B cell (primary cell): ENCODE data around the gene LIMS2. TPM values are rescaled to one million over a fixed set of nuclear protein-coding genes. Genes with fewer than 3 reads are reported as not detected.

Experiments used
- ATAC-seq: fragments of 200-7000 bp; cut with Tn5 transposase; one replicate; pipeline ENCODE4 v1.10.0; 2021; ENCODE audit warnings: low read depth, mild to moderate bottlenecking, moderate number of reproducible peaks, moderate library complexity
- CTCF ChIA-PET: fragments of 350-600 bp; sonication (Branson Sonifier 250); formaldehyde crosslinking; loops from one replicate; lab custom pipeline; 2021; ENCODE audit warnings: antibody characterized with exemption, inconsistent platforms; lab: Charles Lee
- POLR2A ChIA-PET: fragments of 350-600 bp; sonication (Branson Sonifier 250); formaldehyde crosslinking; loops from one replicate; lab custom pipeline; 2021; ENCODE audit warnings: antibody characterized with exemption; lab: Charles Lee
- DNase-seq: peaks from one replicate; pipeline ENCODE4 v3.0.0; 2013
- H2AFZ ChIP-seq: 2 replicates; pipeline ENCODE4 v1.6.1; 2012; ENCODE audit warnings: mild to moderate bottlenecking, low read depth, low read length; ENCODE audit not compliant: insufficient read depth, poor library complexity, severe bottlenecking
- H3K27ac ChIP-seq, 2 donors: 1 replicate in 1 of 2; 2 replicates in 1 of 2; pipeline ENCODE4 v1.5.1; 2012 to 2013; ENCODE audit warnings: low read length in 2 of 2, mild to moderate bottlenecking in 2 of 2, moderate library complexity in 1 of 2
- H3K27me3 ChIP-seq, 4 experiments: fragments of 200-600 bp in 1 of 4; sonication (generic) in 1 of 4; replicated peaks in 1 of 4; 1 replicate in 2 of 4; 2 replicates in 2 of 4; pipeline versions ENCODE4 v1.6.1 to v1.7.0; 2013 to 2016; ENCODE audit warnings: low read length in 3 of 4, mild to moderate bottlenecking in 2 of 4, mixed read lengths in 1 of 4, moderate library complexity in 1 of 4; ENCODE audit not compliant: insufficient read depth in 4 of 4, control insufficient read depth in 3 of 4; ENCODE audit errors: control extremely low read depth in 1 of 4
- H3K36me3 ChIP-seq, 2 experiments: replicated peaks in 1 of 2; 1 replicate in 1 of 2; 2 replicates in 1 of 2; pipeline versions ENCODE4 v1.6.1 to v1.7.1; 2013; ENCODE audit warnings: low read length in 1 of 2; ENCODE audit not compliant: insufficient read depth in 2 of 2, control insufficient read depth in 1 of 2; ENCODE audit errors: control extremely low read depth in 1 of 2, extremely low read depth in 1 of 2
- H3K4me1 ChIP-seq, 2 donors: fragments of 200-600 bp in 1 of 2; sonication (generic) in 1 of 2; 1 replicate in 1 of 2; 2 replicates in 1 of 2; pipeline versions ENCODE4 v1.5.1 to v1.6.1; 2013 to 2017; ENCODE audit warnings: low read length in 2 of 2; ENCODE audit not compliant: control insufficient read depth in 2 of 2, insufficient read depth in 2 of 2
- H3K4me2 ChIP-seq: replicated peaks from 2 replicates; pipeline ENCODE3; 2012; ENCODE audit warnings: mild to moderate bottlenecking, low read depth, low read length; ENCODE audit not compliant: poor library complexity, severe bottlenecking
- H3K4me3 ChIP-seq, 5 experiments: fragments of 200-600 bp in 1 of 5; sonication (generic) in 1 of 5; 1 replicate in 3 of 5; 2 replicates in 2 of 5; pipeline versions ENCODE4 v1.5.1 to v1.7.0; 2011 to 2016; ENCODE audit warnings: low read length in 4 of 5, mild to moderate bottlenecking in 4 of 5, low read depth in 2 of 5, control low read depth in 1 of 5, moderate library complexity in 1 of 5; ENCODE audit not compliant: insufficient read depth in 1 of 5; ENCODE audit errors: control extremely low read depth in 1 of 5, extremely low read depth in 1 of 5
- H3K79me2 ChIP-seq: fragments of 200-600 bp; sonication (generic); one replicate; pipeline ENCODE4 v1.6.0; 2016; ENCODE audit warnings: low read length; ENCODE audit not compliant: control insufficient read depth, insufficient read depth
- H3K9ac ChIP-seq: fragments of 200-600 bp; sonication (generic); 2 replicates; pipeline ENCODE4 v1.6.1; 2017; ENCODE audit warnings: mild to moderate bottlenecking, low read length, moderate library complexity
- H3K9me3 ChIP-seq, 3 donors: one replicate each; pipeline versions ENCODE4 v1.6.1 to v1.7.1; 2013; ENCODE audit warnings: low read length in 2 of 3; ENCODE audit not compliant: control insufficient read depth in 2 of 3, insufficient read depth in 1 of 3; ENCODE audit errors: control extremely low read depth in 1 of 3
- H4K20me1 ChIP-seq: 2 replicates; pipeline ENCODE4 v1.6.0; 2012; ENCODE audit warnings: mild to moderate bottlenecking, low read length; ENCODE audit not compliant: insufficient read depth, control insufficient read depth, poor library complexity, severe bottlenecking
- H3K27ac Mint-ChIP-seq: one replicate; pipeline ENCODE4 v1.8.0; 2021; ENCODE audit warnings: mixed read lengths
- H3K27me3 Mint-ChIP-seq: one replicate; pipeline ENCODE4 v1.8.0; 2021; ENCODE audit warnings: mixed read lengths
- H3K4me1 Mint-ChIP-seq: one replicate; pipeline ENCODE4 v1.8.0; 2021; ENCODE audit warnings: mixed read lengths
- H3K4me3 Mint-ChIP-seq: one replicate; pipeline ENCODE4 v1.8.0; 2021; ENCODE audit warnings: mixed read lengths
- H3K9me3 Mint-ChIP-seq: one replicate; pipeline ENCODE4 v1.8.0; 2022; ENCODE audit warnings: mixed read lengths; ENCODE audit not compliant: insufficient read depth
- EZH2 ChIP-seq: IDR thresholded peaks from 2 replicates; pipeline ENCODE4 v1.6.1; 2012; ENCODE audit warnings: borderline replicate concordance, low read depth, mild to moderate bottlenecking, moderate library complexity, low read length; ENCODE audit not compliant: insufficient read depth, poor library complexity, severe bottlenecking
- WGBS: methylation state at CpG from one replicate; pipeline ENCODE4 v1.1.5; 2013; ENCODE audit warnings: missing lambda C conversion rate; ENCODE audit not compliant: insufficient coverage; 5-methylcytosine and 5-hydroxymethylcytosine counted together
- intact Hi-C: fragments of 100-400 bp; cut with micrococcal nuclease; formaldehyde crosslinking; loops from one replicate; pipeline ENCODE4 v1.10.0; 2022
- polyA plus RNA-seq: library from polyadenylated mRNA; depleted of rRNA; stranded (reverse); fragments of >200 nt; gene quantifications from 2 replicates; pipeline ENCODE4 v1.2.3, GENCODE V29; 2012
- total RNA-seq, 2 donors: library from RNA; stranded (reverse); fragments of 120-200 nt in 1 of 2; gene quantifications; 1 replicate in 1 of 2; 2 replicates in 1 of 2; pipeline versions ENCODE4 v1.2.3 to v1.2.4, GENCODE V29; 2013 to 2022
- TF ChIP-seq, protein P1 (sequence below): fragments of 200-600 bp; IDR thresholded peaks from one replicate; pipeline ENCODE4 v1.8.0; 2022; ENCODE audit warnings: antibody characterized with exemption, mild to moderate bottlenecking

LIMS2 gene
- total and polyA plus RNA-seq, 2 donors (not counting 1 experiment from before 2014, with no cell fraction given) = 6.7 to 32.2 TPM

DNA sequence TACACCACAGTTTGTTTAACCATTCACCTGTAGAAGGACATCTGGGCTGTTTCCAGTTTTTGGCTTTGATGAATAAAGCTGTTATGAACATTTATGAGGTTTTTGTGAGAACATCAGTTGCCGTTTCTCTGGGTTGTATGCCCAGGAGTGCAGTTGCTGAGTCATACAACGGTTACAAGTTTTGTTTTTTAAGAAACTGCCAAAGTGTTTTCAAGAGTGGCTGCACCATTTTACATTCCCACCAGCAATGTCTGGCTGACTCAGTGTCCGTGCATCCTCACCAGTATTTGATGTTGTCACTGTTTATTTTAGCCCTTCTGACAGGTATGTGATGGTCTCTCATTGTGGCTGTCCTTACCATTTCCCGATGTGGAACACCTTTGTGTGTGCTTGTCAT is 77.3 kb downstream of the LIMS2 start:
- no peak overlapping the region for H3K27ac Mint-ChIP-seq
- ATAC-seq (no peak), DNase-seq (no peak)
- peaks cover 15% of the 10 kb centered on the region for H3K4me1 Mint-ChIP-seq
- no peak overlapping the region for H2AFZ ChIP-seq
- intact Hi-C loops = no loop called here
- H3K27ac ChIP-seq = no peak overlapping the region
- H3K27me3 ChIP-seq = no peaks in the 10 kb centered on the region
- no peaks in the 10 kb centered on the region for H4K20me1 ChIP-seq
- H3K4me2 ChIP-seq = no peak overlapping the region
- peaks cover 2% of the 10 kb centered on the region for H3K9me3 Mint-ChIP-seq
- H3K4me3 Mint-ChIP-seq = no peak overlapping the region
- CTCF ChIA-PET = interaction anchor here (1.8 kb wide), 1 partner anchor 52 kb away, joined by 4 read pairs; no protein-coding TSS in a partner anchor
- no peak for TF ChIP-seq EZH2
- TF ChIP-seq, protein P1, sequence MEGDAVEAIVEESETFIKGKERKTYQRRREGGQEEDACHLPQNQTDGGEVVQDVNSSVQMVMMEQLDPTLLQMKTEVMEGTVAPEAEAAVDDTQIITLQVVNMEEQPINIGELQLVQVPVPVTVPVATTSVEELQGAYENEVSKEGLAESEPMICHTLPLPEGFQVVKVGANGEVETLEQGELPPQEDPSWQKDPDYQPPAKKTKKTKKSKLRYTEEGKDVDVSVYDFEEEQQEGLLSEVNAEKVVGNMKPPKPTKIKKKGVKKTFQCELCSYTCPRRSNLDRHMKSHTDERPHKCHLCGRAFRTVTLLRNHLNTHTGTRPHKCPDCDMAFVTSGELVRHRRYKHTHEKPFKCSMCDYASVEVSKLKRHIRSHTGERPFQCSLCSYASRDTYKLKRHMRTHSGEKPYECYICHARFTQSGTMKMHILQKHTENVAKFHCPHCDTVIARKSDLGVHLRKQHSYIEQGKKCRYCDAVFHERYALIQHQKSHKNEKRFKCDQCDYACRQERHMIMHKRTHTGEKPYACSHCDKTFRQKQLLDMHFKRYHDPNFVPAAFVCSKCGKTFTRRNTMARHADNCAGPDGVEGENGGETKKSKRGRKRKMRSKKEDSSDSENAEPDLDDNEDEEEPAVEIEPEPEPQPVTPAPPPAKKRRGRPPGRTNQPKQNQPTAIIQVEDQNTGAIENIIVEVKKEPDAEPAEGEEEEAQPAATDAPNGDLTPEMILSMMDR = no peak
- H3K4me1 ChIP-seq = peaks cover 4 to 9% of the 10 kb centered on the region in 2 donors
- peaks cover 3 to 8% (median 7%) of the 10 kb centered on the region in 3 donors for H3K9me3 ChIP-seq
- no peaks in the 10 kb centered on the region for H3K36me3 ChIP-seq
- 73% methylated on average over 3 of the region's 4 CpGs for WGBS
- POLR2A ChIA-PET = no interaction called here
- H3K79me2 ChIP-seq = no peaks in the 10 kb centered on the region
- H3K27me3 Mint-ChIP-seq = no peaks in the 10 kb centered on the region
- H3K4me3 ChIP-seq = no peak overlapping the region
- H3K9ac ChIP-seq = no peak overlapping the region

DNA sequence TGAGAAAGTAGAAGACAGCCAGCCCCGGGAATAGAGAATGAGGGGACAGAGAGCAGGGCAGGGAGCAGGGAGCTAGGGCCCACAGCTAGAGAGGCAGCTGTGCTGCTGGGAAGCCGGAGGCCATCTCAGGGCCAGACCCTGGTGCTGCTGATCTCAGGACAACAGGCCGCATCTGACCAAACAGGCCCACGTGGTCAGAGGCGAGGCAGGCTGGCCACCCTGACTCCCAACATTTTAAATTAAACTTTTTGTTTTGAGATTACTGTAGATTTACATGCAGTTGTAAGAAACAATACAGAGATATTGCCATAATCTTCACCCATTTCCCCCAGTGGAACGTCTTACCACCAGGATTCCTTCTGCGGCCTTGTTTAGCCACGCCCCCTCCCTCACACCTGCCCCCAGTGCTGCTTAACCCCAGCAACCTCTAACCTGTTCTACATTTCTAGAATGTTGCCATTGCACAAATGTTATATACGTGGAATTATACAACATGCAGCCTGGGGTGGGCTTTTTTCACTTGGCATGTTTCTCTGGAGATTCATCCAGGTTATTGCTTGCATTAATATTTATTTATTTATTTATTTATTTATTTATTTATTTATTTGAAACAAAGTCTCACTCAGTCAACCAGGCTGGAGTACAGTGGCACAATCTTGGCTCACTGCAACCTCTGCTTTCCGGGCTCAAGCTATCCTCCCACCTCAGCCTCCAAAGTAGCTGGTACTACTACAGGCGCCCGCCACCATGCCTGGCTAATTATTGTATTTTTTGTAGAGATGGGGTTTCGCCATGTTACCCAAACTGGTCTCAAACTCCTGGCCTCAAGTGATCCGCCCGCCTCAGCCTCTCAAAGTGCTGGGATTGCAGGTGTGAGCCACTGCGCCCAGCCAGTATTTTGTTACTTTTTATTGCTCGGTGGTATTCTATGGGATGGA is 78.0 kb downstream of the LIMS2 start:
- Histone ChIP-seq H3K4me3 (no peak overlapping the region), H4K20me1 (no peaks in the 10 kb centered on the region), H3K9me3 (peaks cover under 1 to 6% (median 2%) of the 10 kb centered on the region in 3 donors), H3K36me3 (no peaks in the 10 kb centered on the region), H3K27me3 (no peaks in the 10 kb centered on the region), H3K4me2 (no peak overlapping the region), H3K27ac (no peak overlapping the region), H2AFZ (no peak overlapping the region), H3K4me1 (peaks cover 4 to 9% of the 10 kb centered on the region in 2 donors), H3K79me2 (no peaks in the 10 kb centered on the region), H3K9ac (no peak overlapping the region)
- DNase-seq (no peak), ATAC-seq (no peak)
- intact Hi-C loops = no loop called here
- ChIA-PET CTCF (no interaction called here), POLR2A (no interaction called here)
- TF ChIP-seq, protein P1 = no peak
- TF ChIP-seq EZH2 = no peak
- WGBS = 91% methylated on average over 9 of the region's 17 CpGs
- H3K27me3 Mint-ChIP-seq = no peaks in the 10 kb centered on the region
- no peaks in the 10 kb centered on the region for H3K9me3 Mint-ChIP-seq
- H3K4me3 Mint-ChIP-seq = no peak overlapping the region
- H3K27ac Mint-ChIP-seq = no peak overlapping the region
- peaks cover 16% of the 10 kb centered on the region for H3K4me1 Mint-ChIP-seq
